Measurements from ENCODE around the gene BIN2. TPM values are rescaled to one million over a fixed set of nuclear protein-coding genes. Genes with fewer than 3 reads are reported as not detected.
A peak's percentile ranks its signal among the peaks of the same experiment; 100 is the strongest.

Gene BIN2
- total RNA-seq, 1 experiment from 2014 or later, result 0.20 TPM

DNA sequence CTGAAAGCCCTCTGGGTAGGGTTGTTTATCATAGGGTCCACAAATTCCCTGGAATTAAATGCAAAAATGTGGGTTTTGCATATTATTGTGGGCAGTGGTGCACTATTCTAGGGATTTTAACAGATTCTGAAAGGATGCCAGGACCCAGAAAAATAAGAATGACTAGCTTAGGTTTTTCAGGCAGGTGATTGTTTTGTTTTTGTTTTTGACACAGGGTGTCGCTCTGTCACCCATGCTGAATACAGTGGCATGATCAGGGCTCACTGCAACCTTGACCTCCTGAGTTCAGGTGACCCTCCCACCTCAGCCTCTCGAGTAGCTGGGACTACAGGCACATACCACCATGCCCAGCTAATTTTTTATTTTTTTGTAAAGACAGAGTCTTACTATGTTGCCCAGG, 48.0 kb upstream of the BIN2 start:
- no peak for TF ChIP-seq KAT7 (CRISPR knock-in tag; IDR thresholded peaks at IDR 0.05; ENCODE audit: borderline replicate concordance)
- TF ChIP-seq, protein P1, sequence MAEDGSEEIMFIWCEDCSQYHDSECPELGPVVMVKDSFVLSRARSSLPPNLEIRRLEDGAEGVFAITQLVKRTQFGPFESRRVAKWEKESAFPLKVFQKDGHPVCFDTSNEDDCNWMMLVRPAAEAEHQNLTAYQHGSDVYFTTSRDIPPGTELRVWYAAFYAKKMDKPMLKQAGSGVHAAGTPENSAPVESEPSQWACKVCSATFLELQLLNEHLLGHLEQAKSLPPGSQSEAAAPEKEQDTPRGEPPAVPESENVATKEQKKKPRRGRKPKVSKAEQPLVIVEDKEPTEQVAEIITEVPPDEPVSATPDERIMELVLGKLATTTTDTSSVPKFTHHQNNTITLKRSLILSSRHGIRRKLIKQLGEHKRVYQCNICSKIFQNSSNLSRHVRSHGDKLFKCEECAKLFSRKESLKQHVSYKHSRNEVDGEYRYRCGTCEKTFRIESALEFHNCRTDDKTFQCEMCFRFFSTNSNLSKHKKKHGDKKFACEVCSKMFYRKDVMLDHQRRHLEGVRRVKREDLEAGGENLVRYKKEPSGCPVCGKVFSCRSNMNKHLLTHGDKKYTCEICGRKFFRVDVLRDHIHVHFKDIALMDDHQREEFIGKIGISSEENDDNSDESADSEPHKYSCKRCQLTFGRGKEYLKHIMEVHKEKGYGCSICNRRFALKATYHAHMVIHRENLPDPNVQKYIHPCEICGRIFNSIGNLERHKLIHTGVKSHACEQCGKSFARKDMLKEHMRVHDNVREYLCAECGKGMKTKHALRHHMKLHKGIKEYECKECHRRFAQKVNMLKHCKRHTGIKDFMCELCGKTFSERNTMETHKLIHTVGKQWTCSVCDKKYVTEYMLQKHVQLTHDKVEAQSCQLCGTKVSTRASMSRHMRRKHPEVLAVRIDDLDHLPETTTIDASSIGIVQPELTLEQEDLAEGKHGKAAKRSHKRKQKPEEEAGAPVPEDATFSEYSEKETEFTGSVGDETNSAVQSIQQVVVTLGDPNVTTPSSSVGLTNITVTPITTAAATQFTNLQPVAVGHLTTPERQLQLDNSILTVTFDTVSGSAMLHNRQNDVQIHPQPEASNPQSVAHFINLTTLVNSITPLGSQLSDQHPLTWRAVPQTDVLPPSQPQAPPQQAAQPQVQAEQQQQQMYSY (CRISPR knock-in tag; IDR thresholded peaks at IDR 0.05), result no peak
- no peak for TF ChIP-seq ZNF423 (CRISPR knock-in tag; IDR thresholded peaks at IDR 0.05)
- TF ChIP-seq, protein P2, sequence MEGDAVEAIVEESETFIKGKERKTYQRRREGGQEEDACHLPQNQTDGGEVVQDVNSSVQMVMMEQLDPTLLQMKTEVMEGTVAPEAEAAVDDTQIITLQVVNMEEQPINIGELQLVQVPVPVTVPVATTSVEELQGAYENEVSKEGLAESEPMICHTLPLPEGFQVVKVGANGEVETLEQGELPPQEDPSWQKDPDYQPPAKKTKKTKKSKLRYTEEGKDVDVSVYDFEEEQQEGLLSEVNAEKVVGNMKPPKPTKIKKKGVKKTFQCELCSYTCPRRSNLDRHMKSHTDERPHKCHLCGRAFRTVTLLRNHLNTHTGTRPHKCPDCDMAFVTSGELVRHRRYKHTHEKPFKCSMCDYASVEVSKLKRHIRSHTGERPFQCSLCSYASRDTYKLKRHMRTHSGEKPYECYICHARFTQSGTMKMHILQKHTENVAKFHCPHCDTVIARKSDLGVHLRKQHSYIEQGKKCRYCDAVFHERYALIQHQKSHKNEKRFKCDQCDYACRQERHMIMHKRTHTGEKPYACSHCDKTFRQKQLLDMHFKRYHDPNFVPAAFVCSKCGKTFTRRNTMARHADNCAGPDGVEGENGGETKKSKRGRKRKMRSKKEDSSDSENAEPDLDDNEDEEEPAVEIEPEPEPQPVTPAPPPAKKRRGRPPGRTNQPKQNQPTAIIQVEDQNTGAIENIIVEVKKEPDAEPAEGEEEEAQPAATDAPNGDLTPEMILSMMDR (IDR thresholded peaks at IDR 0.05), result no peak
- TF ChIP-seq, protein P3, sequence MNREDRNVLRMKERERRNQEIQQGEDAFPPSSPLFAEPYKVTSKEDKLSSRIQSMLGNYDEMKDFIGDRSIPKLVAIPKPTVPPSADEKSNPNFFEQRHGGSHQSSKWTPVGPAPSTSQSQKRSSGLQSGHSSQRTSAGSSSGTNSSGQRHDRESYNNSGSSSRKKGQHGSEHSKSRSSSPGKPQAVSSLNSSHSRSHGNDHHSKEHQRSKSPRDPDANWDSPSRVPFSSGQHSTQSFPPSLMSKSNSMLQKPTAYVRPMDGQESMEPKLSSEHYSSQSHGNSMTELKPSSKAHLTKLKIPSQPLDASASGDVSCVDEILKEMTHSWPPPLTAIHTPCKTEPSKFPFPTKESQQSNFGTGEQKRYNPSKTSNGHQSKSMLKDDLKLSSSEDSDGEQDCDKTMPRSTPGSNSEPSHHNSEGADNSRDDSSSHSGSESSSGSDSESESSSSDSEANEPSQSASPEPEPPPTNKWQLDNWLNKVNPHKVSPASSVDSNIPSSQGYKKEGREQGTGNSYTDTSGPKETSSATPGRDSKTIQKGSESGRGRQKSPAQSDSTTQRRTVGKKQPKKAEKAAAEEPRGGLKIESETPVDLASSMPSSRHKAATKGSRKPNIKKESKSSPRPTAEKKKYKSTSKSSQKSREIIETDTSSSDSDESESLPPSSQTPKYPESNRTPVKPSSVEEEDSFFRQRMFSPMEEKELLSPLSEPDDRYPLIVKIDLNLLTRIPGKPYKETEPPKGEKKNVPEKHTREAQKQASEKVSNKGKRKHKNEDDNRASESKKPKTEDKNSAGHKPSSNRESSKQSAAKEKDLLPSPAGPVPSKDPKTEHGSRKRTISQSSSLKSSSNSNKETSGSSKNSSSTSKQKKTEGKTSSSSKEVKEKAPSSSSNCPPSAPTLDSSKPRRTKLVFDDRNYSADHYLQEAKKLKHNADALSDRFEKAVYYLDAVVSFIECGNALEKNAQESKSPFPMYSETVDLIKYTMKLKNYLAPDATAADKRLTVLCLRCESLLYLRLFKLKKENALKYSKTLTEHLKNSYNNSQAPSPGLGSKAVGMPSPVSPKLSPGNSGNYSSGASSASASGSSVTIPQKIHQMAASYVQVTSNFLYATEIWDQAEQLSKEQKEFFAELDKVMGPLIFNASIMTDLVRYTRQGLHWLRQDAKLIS (CRISPR knock-in tag; IDR thresholded peaks at IDR 0.05; ENCODE audit: borderline replicate concordance), result no peak
- DNase-seq (ENCODE audit: low spot score) (no peak), ATAC-seq (no peak)
- Mint-ChIP-seq H3K9me3 (no peaks in the 10 kb centered on the region), H3K4me1 (peaks cover 28% of the 10 kb centered on the region), H3K4me3 (no peak overlapping the region), H3K36me3 (peaks cover 25% of the 10 kb centered on the region), H3K27ac (peak overlapping the region; percentile 93; the same call in 1 of the 2 replicates), H3K27me3 (ENCODE audit: low read depth) (no peaks in the 10 kb centered on the region)
- ChIA-PET POLR2A (interaction anchor here (1.5 kb wide), 1 partner anchor 16 kb away, joined by 3 read pairs; no protein-coding TSS in a partner anchor), CTCF (interaction anchor here (0.6 to 1.6 kb wide), 16 partner anchors 9 to 516 kb away, joined by 3 to 11 read pairs (median 3); partner anchors contain the start of genes ANKRD33, GALNT6 and POU6F1)

DNA sequence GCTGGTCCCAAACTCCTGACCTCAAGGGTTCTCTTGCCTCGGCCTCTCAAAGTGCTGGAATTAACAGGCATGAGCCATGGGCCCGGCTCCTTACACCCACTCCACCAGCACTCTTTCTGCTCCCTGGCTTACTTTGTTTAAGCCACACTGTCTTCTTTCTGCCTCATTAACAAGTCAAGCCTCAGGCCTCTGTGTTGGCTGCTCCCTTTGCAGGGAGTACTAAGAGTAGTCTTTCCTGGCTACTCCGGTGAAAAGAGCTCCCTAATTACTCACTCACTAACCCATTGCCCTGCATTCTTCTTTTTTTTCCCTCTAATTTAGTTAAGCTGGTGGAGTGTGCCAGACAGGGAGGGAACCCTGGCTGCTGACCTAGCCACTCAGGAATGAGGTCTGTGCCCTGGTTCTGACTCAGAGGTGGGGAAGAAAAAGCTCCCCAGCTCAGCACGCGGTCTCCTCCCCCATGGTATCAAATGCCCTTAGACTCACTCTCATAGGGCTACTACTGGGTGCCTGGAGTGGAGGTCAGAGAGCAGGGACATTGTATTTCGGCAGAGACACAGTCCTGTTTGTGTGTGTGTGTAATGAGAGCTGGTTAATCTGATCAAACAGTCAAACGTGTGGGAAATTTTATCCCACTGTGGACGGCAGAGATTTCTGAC, 47.5 kb upstream of the BIN2 start:
- H3K36me3 Mint-ChIP-seq, result peaks cover 25% of the 10 kb centered on the region
- peak overlapping the region; percentile 93 for H3K27ac Mint-ChIP-seq
- no peak overlapping the region for H3K4me3 Mint-ChIP-seq
- DNase-seq (ENCODE audit: low spot score) (peak; percentile 29), ATAC-seq (peak; percentile 77)
- no peaks in the 10 kb centered on the region for H3K9me3 Mint-ChIP-seq
- ChIA-PET POLR2A (interaction anchor here (0.5 to 1.5 kb wide), 2 partner anchors 17 to 79 kb away, joined by 3 read pairs; no protein-coding TSS in a partner anchor), CTCF (interaction anchor here (0.6 to 1.6 kb wide), 16 partner anchors 8 to 516 kb away, joined by 3 to 11 read pairs (median 3); partner anchors contain the start of genes ANKRD33, GALNT6 and POU6F1)
- no peaks in the 10 kb centered on the region for H3K27me3 Mint-ChIP-seq (ENCODE audit: low read depth)
- TF ChIP-seq, protein P4, sequence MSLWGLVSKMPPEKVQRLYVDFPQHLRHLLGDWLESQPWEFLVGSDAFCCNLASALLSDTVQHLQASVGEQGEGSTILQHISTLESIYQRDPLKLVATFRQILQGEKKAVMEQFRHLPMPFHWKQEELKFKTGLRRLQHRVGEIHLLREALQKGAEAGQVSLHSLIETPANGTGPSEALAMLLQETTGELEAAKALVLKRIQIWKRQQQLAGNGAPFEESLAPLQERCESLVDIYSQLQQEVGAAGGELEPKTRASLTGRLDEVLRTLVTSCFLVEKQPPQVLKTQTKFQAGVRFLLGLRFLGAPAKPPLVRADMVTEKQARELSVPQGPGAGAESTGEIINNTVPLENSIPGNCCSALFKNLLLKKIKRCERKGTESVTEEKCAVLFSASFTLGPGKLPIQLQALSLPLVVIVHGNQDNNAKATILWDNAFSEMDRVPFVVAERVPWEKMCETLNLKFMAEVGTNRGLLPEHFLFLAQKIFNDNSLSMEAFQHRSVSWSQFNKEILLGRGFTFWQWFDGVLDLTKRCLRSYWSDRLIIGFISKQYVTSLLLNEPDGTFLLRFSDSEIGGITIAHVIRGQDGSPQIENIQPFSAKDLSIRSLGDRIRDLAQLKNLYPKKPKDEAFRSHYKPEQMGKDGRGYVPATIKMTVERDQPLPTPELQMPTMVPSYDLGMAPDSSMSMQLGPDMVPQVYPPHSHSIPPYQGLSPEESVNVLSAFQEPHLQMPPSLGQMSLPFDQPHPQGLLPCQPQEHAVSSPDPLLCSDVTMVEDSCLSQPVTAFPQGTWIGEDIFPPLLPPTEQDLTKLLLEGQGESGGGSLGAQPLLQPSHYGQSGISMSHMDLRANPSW (CRISPR knock-in tag; conservative IDR thresholded peaks at IDR 0.05; ENCODE audit: low read depth), result no peak
- TF ChIP-seq ZNF423 (CRISPR knock-in tag; IDR thresholded peaks at IDR 0.05) (no peak), MYBL2 (CRISPR knock-in tag; IDR thresholded peaks at IDR 0.05) (no peak)
- TF ChIP-seq, protein P5, sequence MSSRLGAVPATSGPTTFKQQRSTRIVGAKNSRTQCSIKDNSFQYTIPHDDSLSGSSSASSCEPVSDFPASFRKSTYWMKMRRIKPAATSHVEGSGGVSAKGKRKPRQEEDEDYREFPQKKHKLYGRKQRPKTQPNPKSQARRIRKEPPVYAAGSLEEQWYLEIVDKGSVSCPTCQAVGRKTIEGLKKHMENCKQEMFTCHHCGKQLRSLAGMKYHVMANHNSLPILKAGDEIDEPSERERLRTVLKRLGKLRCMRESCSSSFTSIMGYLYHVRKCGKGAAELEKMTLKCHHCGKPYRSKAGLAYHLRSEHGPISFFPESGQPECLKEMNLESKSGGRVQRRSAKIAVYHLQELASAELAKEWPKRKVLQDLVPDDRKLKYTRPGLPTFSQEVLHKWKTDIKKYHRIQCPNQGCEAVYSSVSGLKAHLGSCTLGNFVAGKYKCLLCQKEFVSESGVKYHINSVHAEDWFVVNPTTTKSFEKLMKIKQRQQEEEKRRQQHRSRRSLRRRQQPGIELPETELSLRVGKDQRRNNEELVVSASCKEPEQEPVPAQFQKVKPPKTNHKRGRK (CRISPR knock-in tag; IDR thresholded peaks at IDR 0.05; ENCODE audit: borderline replicate concordance), result no peak
- TF ChIP-seq, protein P6, sequence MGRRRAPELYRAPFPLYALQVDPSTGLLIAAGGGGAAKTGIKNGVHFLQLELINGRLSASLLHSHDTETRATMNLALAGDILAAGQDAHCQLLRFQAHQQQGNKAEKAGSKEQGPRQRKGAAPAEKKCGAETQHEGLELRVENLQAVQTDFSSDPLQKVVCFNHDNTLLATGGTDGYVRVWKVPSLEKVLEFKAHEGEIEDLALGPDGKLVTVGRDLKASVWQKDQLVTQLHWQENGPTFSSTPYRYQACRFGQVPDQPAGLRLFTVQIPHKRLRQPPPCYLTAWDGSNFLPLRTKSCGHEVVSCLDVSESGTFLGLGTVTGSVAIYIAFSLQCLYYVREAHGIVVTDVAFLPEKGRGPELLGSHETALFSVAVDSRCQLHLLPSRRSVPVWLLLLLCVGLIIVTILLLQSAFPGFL (CRISPR knock-in tag; IDR thresholded peaks at IDR 0.05; ENCODE audit: borderline replicate concordance), result no peak
- H3K4me1 Mint-ChIP-seq, result peaks cover 28% of the 10 kb centered on the region

All from WTC11 (cell line).